Measurements from ENCODE around the gene STX10.

DNA sequence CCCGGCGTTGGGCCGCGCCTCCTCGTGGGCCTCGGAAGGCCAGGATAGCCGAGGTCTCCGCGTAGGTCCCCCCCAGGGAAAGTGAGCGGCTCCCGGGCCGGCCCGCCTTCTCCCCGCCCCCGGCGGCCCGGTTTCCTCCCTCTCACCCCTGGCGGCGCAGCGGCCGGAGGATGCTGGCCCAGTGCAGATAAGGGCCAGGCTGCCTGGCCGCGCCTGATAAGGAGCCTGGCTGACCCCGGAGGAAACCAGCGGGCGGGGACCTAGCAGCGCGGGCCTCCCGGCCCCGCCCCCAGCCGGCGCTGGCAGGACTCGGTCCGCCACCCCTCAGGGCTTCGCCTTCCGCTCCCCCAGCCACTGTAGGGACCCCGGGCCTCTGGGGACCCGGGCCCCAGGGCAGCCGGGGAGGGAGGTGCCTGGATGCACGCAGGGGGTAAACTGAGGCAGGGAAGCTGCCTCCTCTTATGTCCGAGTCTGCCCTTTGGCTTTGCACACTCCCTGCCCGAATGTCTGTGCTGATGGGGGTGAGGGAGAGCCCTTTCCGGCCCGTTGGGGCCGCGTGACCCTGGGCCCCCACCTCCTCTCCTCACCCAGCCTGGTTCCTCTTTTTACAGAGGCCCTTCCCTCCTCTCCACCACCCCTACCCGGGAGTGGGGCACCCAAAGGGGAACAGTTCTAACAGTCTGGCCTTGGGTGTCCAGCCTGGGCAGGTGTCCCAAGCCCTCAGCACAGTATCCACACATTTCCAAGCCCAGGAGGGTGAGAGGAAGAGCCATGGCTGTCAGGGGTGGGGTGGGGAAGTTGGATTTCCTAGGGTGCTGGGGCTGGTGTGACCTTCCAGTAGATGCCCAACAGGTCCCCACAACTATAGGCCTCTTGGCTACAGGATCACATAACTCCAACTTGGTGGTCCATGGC, 47.3 kb downstream of the STX10 start, which contains the start of gene LYL1:
- TF ChIP-seq, protein P1, sequence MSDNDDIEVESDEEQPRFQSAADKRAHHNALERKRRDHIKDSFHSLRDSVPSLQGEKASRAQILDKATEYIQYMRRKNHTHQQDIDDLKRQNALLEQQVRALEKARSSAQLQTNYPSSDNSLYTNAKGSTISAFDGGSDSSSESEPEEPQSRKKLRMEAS (CRISPR knock-in tag; IDR thresholded peaks at IDR 0.05): no peak; the same call in 1 of the 2 replicates
- no peak for TF ChIP-seq CREM (CRISPR knock-in tag; IDR thresholded peaks at IDR 0.05)
- TF ChIP-seq, protein P2, sequence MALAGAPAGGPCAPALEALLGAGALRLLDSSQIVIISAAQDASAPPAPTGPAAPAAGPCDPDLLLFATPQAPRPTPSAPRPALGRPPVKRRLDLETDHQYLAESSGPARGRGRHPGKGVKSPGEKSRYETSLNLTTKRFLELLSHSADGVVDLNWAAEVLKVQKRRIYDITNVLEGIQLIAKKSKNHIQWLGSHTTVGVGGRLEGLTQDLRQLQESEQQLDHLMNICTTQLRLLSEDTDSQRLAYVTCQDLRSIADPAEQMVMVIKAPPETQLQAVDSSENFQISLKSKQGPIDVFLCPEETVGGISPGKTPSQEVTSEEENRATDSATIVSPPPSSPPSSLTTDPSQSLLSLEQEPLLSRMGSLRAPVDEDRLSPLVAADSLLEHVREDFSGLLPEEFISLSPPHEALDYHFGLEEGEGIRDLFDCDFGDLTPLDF (CRISPR knock-in tag; IDR thresholded peaks at IDR 0.05): no peak
- TF ChIP-seq GRHL2 (CRISPR knock-in tag; IDR thresholded peaks at IDR 0.05; ENCODE audit: insufficient replicate concordance, severe bottlenecking): no peak
- no peak for TF ChIP-seq PRRX2 (CRISPR knock-in tag; IDR thresholded peaks at IDR 0.05)
- TF ChIP-seq CTCF (IDR thresholded peaks at IDR 0.05): no peak
- TF ChIP-seq FOXP1 (CRISPR knock-in tag; IDR thresholded peaks at IDR 0.05; ENCODE audit: borderline replicate concordance): no peak
- TF ChIP-seq TP53 (CRISPR knock-in tag; IDR thresholded peaks at IDR 0.05): no peak
- no peak for TF ChIP-seq MXD4 (CRISPR knock-in tag; IDR thresholded peaks at IDR 0.05; ENCODE audit: borderline replicate concordance)
- TF ChIP-seq USF1 (CRISPR knock-in tag; IDR thresholded peaks at IDR 0.05): no peak
- TF ChIP-seq JUN (CRISPR knock-in tag; IDR thresholded peaks at IDR 0.05): no peak
- TF ChIP-seq ZNF121 (CRISPR knock-in tag; IDR thresholded peaks at IDR 0.05): no peak

Measured in WTC11 (cell line).